VCaP (cell line): Measurements from ENCODE around the gene CTDP1.
"Not testable (repeated sequence)": the region's sequence is repeated elsewhere in the genome, so short reads cannot be mapped to it uniquely, and the experiment has no call there.

ENCODE experiments used
- H3K27ac ChIP-seq: fragments of 450-650 bp; 2 replicates; pipeline ENCODE4 v1.5.1; 2017
- CTCF ChIP-seq: fragments of 450-650 bp; conservative IDR thresholded peaks from 2 replicates; pipeline ENCODE4 v1.5.1; 2017; ENCODE audit warnings: mild to moderate bottlenecking, moderate library complexity

Gene CTDP1

GRCh38 chr18:79714531-79715240 is 35.1 kb downstream of the CTDP1 start:
- TF ChIP-seq CTCF: no peak
- H3K27ac ChIP-seq: no peak overlapping the region

- TF ChIP-seq CTCF: no peak
- no peak overlapping the region for H3K27ac ChIP-seq
Observed at GRCh38 chr18:79715280-79715679, 35.7 kb downstream of the CTDP1 start.

DNA sequence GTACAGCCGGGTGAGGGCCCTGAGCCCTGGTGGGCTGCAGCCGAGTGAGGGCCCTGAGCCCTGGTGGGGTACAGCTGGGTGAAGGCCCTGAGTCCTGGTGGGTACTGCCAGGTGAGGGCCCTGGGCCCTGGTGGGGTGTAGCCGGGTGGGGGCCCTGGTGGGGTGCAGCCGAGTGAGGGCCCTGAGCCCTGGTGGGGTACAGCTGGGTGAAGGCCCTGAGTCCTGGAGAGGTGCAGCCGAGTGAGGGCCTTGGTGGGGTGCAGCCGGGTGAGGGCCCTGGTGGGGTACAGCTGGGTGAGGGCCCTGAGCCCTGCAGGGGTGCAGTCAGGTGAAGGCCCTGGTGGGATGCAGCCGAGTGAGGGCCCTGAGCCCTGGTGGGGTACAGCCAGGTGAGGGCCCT is 37.5 kb downstream of the CTDP1 start:
- TF ChIP-seq CTCF: no peak
- H3K27ac ChIP-seq: no peak overlapping the region

DNA sequence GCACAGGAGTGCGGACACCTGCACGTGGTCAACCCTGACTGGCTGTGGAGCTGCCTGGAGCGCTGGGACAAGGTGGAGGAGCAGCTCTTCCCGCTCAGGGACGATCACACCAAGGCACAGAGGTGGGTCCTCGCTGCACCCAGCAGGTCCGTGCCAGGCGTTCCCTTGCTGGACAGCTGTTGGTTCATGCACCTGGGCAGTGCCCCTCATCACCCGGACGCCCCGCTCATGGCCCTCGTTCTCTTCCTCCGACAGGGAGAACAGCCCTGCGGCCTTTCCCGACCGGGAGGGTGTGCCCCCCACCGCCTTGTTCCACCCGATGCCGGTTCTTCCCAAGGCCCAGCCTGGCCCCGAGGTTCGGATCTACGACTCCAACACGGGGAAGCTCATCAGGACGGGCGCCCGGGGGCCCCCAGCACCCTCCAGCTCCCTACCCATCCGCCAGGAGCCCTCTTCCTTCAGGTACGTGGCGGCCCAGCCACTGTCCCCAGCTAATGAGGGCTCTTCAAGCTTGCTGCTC is 38.0 kb downstream of the CTDP1 start:
- H3K27ac ChIP-seq: no peak overlapping the region
- no peak for TF ChIP-seq CTCF

GRCh38 chr18:79718126-79718525 is 38.5 kb downstream of the CTDP1 start:
- no peak for TF ChIP-seq CTCF
- H3K27ac ChIP-seq: no peak overlapping the region

GRCh38 chr18:79718878-79719477 is 39.4 kb downstream of the CTDP1 start:
- no peak overlapping the region for H3K27ac ChIP-seq

DNA sequence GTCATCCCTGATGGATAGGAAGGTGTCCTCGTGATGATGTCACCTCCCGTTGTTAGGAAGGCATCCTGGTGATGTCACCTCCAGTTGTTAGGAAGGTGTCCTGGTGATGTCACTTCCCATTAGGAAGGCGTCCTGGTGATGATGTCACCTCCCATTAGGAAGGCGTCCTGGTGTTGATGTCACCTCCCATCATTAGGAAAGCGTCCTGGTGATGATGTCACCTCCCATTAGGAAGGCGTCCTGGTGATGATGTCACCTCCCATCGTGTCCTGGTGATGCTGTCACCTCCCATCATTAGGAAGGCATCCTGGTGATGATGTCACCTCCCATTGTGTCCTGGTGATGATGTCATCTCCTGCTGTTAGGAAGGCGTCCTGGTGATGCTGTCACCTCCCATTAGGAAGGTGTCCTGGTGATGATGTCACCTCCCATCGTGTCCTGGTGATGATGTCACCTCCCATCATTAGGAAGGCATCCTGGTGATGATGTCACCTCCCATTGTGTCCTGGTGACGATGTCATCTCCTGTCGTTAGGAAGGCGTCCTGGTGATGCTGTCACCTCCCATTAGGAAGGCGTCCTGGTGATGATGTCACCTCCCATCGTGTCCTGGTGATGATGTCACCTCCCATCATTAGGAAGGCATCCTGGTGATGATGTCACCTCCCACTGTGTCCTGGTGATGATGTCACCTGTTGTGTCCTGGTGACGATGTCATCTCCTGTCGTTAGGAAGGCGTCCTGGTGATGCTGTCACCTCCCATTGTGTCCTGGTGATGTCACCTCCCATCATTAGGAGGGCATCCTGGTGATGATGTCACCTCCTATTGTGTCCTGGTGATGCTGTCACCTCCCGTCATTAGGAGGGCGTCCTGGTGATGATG is 40.1 kb downstream of the CTDP1 start:
- H3K27ac ChIP-seq: not testable (repeated sequence)

More at GRCh38 chr18:79718878-79719477, 39.4 kb downstream of the CTDP1 start:
- no peak for TF ChIP-seq CTCF
